HL-60 (cell line): ENCODE results near the gene ANO2.

Experiments
- GABPA ChIP-seq: IDR thresholded peaks from 2 replicates; pipeline ENCODE4 v1.6.1; 2012; ENCODE audit warnings: low read depth
- POLR2AphosphoS5 ChIP-seq: IDR thresholded peaks from 2 replicates; pipeline ENCODE4 v1.6.1; 2012; ENCODE audit warnings: low read depth
- SPI1 ChIP-seq: IDR thresholded peaks from 2 replicates; pipeline ENCODE4 v1.6.1; 2012; ENCODE audit warnings: low read depth, mild to moderate bottlenecking, borderline replicate concordance
- TF ChIP-seq, protein P1 (sequence below): IDR thresholded peaks from one replicate; pipeline ENCODE4 v1.5.1; 2011; ENCODE audit warnings: low read length, control low read depth, inconsistent platforms; ENCODE audit not compliant: insufficient read depth
- TF ChIP-seq, protein P2 (sequence below): IDR thresholded peaks from 2 replicates; pipeline ENCODE4 v1.6.1; 2012; ENCODE audit warnings: low read depth; ENCODE audit not compliant: insufficient replicate concordance

DNA sequence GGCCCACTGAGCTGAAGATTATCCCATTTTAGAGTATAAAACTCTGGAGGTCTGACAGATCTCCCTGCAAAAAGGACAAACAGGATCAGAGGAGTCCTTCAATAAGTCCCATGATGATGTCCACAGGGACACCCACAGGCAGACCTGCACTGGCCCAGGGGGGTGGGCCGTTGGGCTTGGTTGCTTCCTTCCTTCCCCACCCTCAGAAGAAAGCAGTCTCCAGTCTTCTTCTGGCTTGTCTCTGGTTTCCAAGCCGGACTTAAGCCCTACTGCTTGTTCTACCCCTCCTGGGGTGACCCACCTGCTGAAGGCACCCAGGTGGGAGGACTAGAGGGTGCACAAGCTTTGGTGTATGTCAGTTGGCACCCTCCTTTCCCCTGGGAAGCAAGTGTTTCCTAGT, 209.0 kb downstream of the ANO2 start:
- no peak for TF ChIP-seq POLR2AphosphoS5
- TF ChIP-seq, protein P1, sequence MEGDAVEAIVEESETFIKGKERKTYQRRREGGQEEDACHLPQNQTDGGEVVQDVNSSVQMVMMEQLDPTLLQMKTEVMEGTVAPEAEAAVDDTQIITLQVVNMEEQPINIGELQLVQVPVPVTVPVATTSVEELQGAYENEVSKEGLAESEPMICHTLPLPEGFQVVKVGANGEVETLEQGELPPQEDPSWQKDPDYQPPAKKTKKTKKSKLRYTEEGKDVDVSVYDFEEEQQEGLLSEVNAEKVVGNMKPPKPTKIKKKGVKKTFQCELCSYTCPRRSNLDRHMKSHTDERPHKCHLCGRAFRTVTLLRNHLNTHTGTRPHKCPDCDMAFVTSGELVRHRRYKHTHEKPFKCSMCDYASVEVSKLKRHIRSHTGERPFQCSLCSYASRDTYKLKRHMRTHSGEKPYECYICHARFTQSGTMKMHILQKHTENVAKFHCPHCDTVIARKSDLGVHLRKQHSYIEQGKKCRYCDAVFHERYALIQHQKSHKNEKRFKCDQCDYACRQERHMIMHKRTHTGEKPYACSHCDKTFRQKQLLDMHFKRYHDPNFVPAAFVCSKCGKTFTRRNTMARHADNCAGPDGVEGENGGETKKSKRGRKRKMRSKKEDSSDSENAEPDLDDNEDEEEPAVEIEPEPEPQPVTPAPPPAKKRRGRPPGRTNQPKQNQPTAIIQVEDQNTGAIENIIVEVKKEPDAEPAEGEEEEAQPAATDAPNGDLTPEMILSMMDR = no peak
- TF ChIP-seq GABPA = no peak
- TF ChIP-seq, protein P2, sequence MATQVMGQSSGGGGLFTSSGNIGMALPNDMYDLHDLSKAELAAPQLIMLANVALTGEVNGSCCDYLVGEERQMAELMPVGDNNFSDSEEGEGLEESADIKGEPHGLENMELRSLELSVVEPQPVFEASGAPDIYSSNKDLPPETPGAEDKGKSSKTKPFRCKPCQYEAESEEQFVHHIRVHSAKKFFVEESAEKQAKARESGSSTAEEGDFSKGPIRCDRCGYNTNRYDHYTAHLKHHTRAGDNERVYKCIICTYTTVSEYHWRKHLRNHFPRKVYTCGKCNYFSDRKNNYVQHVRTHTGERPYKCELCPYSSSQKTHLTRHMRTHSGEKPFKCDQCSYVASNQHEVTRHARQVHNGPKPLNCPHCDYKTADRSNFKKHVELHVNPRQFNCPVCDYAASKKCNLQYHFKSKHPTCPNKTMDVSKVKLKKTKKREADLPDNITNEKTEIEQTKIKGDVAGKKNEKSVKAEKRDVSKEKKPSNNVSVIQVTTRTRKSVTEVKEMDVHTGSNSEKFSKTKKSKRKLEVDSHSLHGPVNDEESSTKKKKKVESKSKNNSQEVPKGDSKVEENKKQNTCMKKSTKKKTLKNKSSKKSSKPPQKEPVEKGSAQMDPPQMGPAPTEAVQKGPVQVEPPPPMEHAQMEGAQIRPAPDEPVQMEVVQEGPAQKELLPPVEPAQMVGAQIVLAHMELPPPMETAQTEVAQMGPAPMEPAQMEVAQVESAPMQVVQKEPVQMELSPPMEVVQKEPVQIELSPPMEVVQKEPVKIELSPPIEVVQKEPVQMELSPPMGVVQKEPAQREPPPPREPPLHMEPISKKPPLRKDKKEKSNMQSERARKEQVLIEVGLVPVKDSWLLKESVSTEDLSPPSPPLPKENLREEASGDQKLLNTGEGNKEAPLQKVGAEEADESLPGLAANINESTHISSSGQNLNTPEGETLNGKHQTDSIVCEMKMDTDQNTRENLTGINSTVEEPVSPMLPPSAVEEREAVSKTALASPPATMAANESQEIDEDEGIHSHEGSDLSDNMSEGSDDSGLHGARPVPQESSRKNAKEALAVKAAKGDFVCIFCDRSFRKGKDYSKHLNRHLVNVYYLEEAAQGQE = no peak
- no peak for TF ChIP-seq SPI1
